B cell (primary cell): ENCODE measurements around the gene IPCEF1. TPM values are rescaled to one million over a fixed set of nuclear protein-coding genes. Genes with fewer than 3 reads are reported as not detected.
"Not testable (repeated sequence)": the region's sequence is repeated elsewhere in the genome, so short reads cannot be mapped to it uniquely, and the experiment has no call there.

Source experiments
- ATAC-seq: fragments of 200-7000 bp; cut with Tn5 transposase; one replicate; pipeline ENCODE4 v1.10.0; 2021; ENCODE audit warnings: low read depth, mild to moderate bottlenecking, moderate number of reproducible peaks, moderate library complexity
- CTCF ChIA-PET: fragments of 350-600 bp; sonication (Branson Sonifier 250); formaldehyde crosslinking; loops from one replicate; lab custom pipeline; 2021; ENCODE audit warnings: antibody characterized with exemption, inconsistent platforms; lab: Charles Lee
- POLR2A ChIA-PET: fragments of 350-600 bp; sonication (Branson Sonifier 250); formaldehyde crosslinking; loops from one replicate; lab custom pipeline; 2021; ENCODE audit warnings: antibody characterized with exemption; lab: Charles Lee
- DNase-seq: peaks from one replicate; pipeline ENCODE4 v3.0.0; 2013
- H2AFZ ChIP-seq: 2 replicates; pipeline ENCODE4 v1.6.1; 2012; ENCODE audit warnings: mild to moderate bottlenecking, low read depth, low read length; ENCODE audit not compliant: insufficient read depth, poor library complexity, severe bottlenecking
- H3K27ac ChIP-seq, 2 donors: 1 replicate in 1 of 2; 2 replicates in 1 of 2; pipeline ENCODE4 v1.5.1; 2012 to 2013; ENCODE audit warnings: low read length in 2 of 2, mild to moderate bottlenecking in 2 of 2, moderate library complexity in 1 of 2
- H3K27me3 ChIP-seq, 4 experiments: fragments of 200-600 bp in 1 of 4; sonication (generic) in 1 of 4; replicated peaks in 1 of 4; 1 replicate in 2 of 4; 2 replicates in 2 of 4; pipeline versions ENCODE4 v1.6.1 to v1.7.0; 2013 to 2016; ENCODE audit warnings: low read length in 3 of 4, mild to moderate bottlenecking in 2 of 4, mixed read lengths in 1 of 4, moderate library complexity in 1 of 4; ENCODE audit not compliant: insufficient read depth in 4 of 4, control insufficient read depth in 3 of 4; ENCODE audit errors: control extremely low read depth in 1 of 4
- H3K36me3 ChIP-seq, 2 experiments: replicated peaks in 1 of 2; 1 replicate in 1 of 2; 2 replicates in 1 of 2; pipeline versions ENCODE4 v1.6.1 to v1.7.1; 2013; ENCODE audit warnings: low read length in 1 of 2; ENCODE audit not compliant: insufficient read depth in 2 of 2, control insufficient read depth in 1 of 2; ENCODE audit errors: control extremely low read depth in 1 of 2, extremely low read depth in 1 of 2
- H3K4me1 ChIP-seq, 2 donors: fragments of 200-600 bp in 1 of 2; sonication (generic) in 1 of 2; 1 replicate in 1 of 2; 2 replicates in 1 of 2; pipeline versions ENCODE4 v1.5.1 to v1.6.1; 2013 to 2017; ENCODE audit warnings: low read length in 2 of 2; ENCODE audit not compliant: control insufficient read depth in 2 of 2, insufficient read depth in 2 of 2
- H3K4me2 ChIP-seq: replicated peaks from 2 replicates; pipeline ENCODE3; 2012; ENCODE audit warnings: mild to moderate bottlenecking, low read depth, low read length; ENCODE audit not compliant: poor library complexity, severe bottlenecking
- H3K4me3 ChIP-seq, 5 experiments: fragments of 200-600 bp in 1 of 5; sonication (generic) in 1 of 5; 1 replicate in 3 of 5; 2 replicates in 2 of 5; pipeline versions ENCODE4 v1.5.1 to v1.7.0; 2011 to 2016; ENCODE audit warnings: low read length in 4 of 5, mild to moderate bottlenecking in 4 of 5, low read depth in 2 of 5, control low read depth in 1 of 5, moderate library complexity in 1 of 5; ENCODE audit not compliant: insufficient read depth in 1 of 5; ENCODE audit errors: control extremely low read depth in 1 of 5, extremely low read depth in 1 of 5
- H3K79me2 ChIP-seq: fragments of 200-600 bp; sonication (generic); one replicate; pipeline ENCODE4 v1.6.0; 2016; ENCODE audit warnings: low read length; ENCODE audit not compliant: control insufficient read depth, insufficient read depth
- H3K9ac ChIP-seq: fragments of 200-600 bp; sonication (generic); 2 replicates; pipeline ENCODE4 v1.6.1; 2017; ENCODE audit warnings: mild to moderate bottlenecking, low read length, moderate library complexity
- H3K9me3 ChIP-seq, 3 donors: one replicate each; pipeline versions ENCODE4 v1.6.1 to v1.7.1; 2013; ENCODE audit warnings: low read length in 2 of 3; ENCODE audit not compliant: control insufficient read depth in 2 of 3, insufficient read depth in 1 of 3; ENCODE audit errors: control extremely low read depth in 1 of 3
- H4K20me1 ChIP-seq: 2 replicates; pipeline ENCODE4 v1.6.0; 2012; ENCODE audit warnings: mild to moderate bottlenecking, low read length; ENCODE audit not compliant: insufficient read depth, control insufficient read depth, poor library complexity, severe bottlenecking
- H3K27ac Mint-ChIP-seq: one replicate; pipeline ENCODE4 v1.8.0; 2021; ENCODE audit warnings: mixed read lengths
- H3K27me3 Mint-ChIP-seq: one replicate; pipeline ENCODE4 v1.8.0; 2021; ENCODE audit warnings: mixed read lengths
- H3K4me1 Mint-ChIP-seq: one replicate; pipeline ENCODE4 v1.8.0; 2021; ENCODE audit warnings: mixed read lengths
- H3K4me3 Mint-ChIP-seq: one replicate; pipeline ENCODE4 v1.8.0; 2021; ENCODE audit warnings: mixed read lengths
- H3K9me3 Mint-ChIP-seq: one replicate; pipeline ENCODE4 v1.8.0; 2022; ENCODE audit warnings: mixed read lengths; ENCODE audit not compliant: insufficient read depth
- EZH2 ChIP-seq: IDR thresholded peaks from 2 replicates; pipeline ENCODE4 v1.6.1; 2012; ENCODE audit warnings: borderline replicate concordance, low read depth, mild to moderate bottlenecking, moderate library complexity, low read length; ENCODE audit not compliant: insufficient read depth, poor library complexity, severe bottlenecking
- WGBS: methylation state at CpG from one replicate; pipeline ENCODE4 v1.1.5; 2013; ENCODE audit warnings: missing lambda C conversion rate; ENCODE audit not compliant: insufficient coverage; 5-methylcytosine and 5-hydroxymethylcytosine counted together
- intact Hi-C: fragments of 100-400 bp; cut with micrococcal nuclease; formaldehyde crosslinking; loops from one replicate; pipeline ENCODE4 v1.10.0; 2022
- polyA plus RNA-seq: library from polyadenylated mRNA; depleted of rRNA; stranded (reverse); fragments of >200 nt; gene quantifications from 2 replicates; pipeline ENCODE4 v1.2.3, GENCODE V29; 2012
- total RNA-seq, 2 donors: library from RNA; stranded (reverse); fragments of 120-200 nt in 1 of 2; gene quantifications; 1 replicate in 1 of 2; 2 replicates in 1 of 2; pipeline versions ENCODE4 v1.2.3 to v1.2.4, GENCODE V29; 2013 to 2022
- TF ChIP-seq, protein P1 (sequence below): fragments of 200-600 bp; IDR thresholded peaks from one replicate; pipeline ENCODE4 v1.8.0; 2022; ENCODE audit warnings: antibody characterized with exemption, mild to moderate bottlenecking

IPCEF1 gene
- total and polyA plus RNA-seq, 2 donors (not counting 1 experiment from before 2014, with no cell fraction given): 0.22 to 0.94 TPM

DNA sequence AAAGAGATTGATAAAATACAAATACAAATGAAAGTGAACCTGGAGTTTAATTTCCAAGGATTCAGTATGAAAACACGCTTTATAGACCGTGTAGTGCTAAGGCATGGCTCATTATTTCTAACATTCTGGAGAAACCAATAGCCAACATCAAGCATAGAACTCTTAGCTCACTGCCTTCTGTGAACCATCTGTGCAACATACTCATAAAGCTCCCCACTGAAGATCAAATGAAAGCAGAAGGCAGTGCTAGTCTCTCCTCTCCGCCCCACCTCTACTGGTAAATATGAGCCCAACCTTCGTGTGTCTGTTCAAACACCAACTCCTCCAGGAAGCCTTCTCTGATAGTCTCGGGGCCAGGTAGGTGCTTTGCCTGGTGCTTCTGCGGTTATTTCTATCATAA is 153.6 kb downstream of the IPCEF1 start:
- Mint-ChIP-seq H3K27ac (no peak overlapping the region), H3K4me1 (no peaks in the 10 kb centered on the region), H3K4me3 (no peak overlapping the region), H3K9me3 (no peaks in the 10 kb centered on the region), H3K27me3 (peaks cover 2% of the 10 kb centered on the region)
- WGBS: 83% methylated on average over 3 of the region's 6 CpGs
- no peak for ATAC-seq
- TF ChIP-seq, protein P1, sequence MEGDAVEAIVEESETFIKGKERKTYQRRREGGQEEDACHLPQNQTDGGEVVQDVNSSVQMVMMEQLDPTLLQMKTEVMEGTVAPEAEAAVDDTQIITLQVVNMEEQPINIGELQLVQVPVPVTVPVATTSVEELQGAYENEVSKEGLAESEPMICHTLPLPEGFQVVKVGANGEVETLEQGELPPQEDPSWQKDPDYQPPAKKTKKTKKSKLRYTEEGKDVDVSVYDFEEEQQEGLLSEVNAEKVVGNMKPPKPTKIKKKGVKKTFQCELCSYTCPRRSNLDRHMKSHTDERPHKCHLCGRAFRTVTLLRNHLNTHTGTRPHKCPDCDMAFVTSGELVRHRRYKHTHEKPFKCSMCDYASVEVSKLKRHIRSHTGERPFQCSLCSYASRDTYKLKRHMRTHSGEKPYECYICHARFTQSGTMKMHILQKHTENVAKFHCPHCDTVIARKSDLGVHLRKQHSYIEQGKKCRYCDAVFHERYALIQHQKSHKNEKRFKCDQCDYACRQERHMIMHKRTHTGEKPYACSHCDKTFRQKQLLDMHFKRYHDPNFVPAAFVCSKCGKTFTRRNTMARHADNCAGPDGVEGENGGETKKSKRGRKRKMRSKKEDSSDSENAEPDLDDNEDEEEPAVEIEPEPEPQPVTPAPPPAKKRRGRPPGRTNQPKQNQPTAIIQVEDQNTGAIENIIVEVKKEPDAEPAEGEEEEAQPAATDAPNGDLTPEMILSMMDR: no peak
- no peak for TF ChIP-seq EZH2
- CTCF ChIA-PET: interaction anchor here (1.1 kb wide), 1 partner anchor 74 kb away, joined by 3 read pairs; no protein-coding TSS in a partner anchor
- no peaks in the 10 kb centered on the region for H3K9me3 ChIP-seq
- POLR2A ChIA-PET: no interaction called here
- no peak overlapping the region for H3K9ac ChIP-seq
- H4K20me1 ChIP-seq: no peaks in the 10 kb centered on the region
- no peaks in the 10 kb centered on the region for H3K4me1 ChIP-seq
- no peaks in the 10 kb centered on the region for H3K36me3 ChIP-seq
- DNase-seq: no peak
- no peak overlapping the region for H3K27ac ChIP-seq
- H3K4me2 ChIP-seq: no peak overlapping the region
- intact Hi-C loops: no loop called here
- H2AFZ ChIP-seq: no peak overlapping the region
- H3K27me3 ChIP-seq: no peaks in the 10 kb centered on the region
- no peaks in the 10 kb centered on the region for H3K79me2 ChIP-seq
- no peak overlapping the region for H3K4me3 ChIP-seq

DNA sequence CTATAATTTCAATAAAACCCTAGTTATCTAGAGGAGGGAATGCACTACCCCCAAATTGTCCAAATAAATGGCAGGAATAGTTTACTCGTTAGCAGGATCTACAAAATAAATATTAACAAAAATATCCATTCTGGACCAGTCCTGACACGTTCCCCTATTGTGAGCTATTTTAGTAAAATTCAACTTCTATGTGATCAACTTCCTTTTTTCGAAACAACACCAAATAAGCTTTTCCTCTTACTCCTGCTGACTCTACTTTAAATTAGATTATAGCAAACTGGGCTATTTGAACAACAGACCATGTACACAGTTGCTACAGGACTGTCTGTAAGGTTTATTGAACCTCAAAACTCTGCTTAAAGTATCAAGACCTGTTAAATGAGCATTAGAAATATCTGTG is 154.3 kb downstream of the IPCEF1 start:
- no peak overlapping the region for H3K9ac ChIP-seq
- no peak overlapping the region for H2AFZ ChIP-seq
- intact Hi-C loops: no loop called here
- H3K27me3 Mint-ChIP-seq: peaks cover 2% of the 10 kb centered on the region
- TF ChIP-seq, protein P1: no peak
- no peak for TF ChIP-seq EZH2
- no peak overlapping the region for H3K4me2 ChIP-seq
- no peaks in the 10 kb centered on the region for H3K9me3 Mint-ChIP-seq
- no peaks in the 10 kb centered on the region for H3K79me2 ChIP-seq
- H3K4me1 ChIP-seq: no peaks in the 10 kb centered on the region
- no peaks in the 10 kb centered on the region for H3K4me1 Mint-ChIP-seq
- no peak overlapping the region for H3K27ac Mint-ChIP-seq
- H3K4me3 ChIP-seq: no peak overlapping the region
- no peaks in the 10 kb centered on the region for H3K36me3 ChIP-seq
- WGBS: no CpG with 5 or more reads among the region's 3 CpGs
- no peak for ATAC-seq
- H3K4me3 Mint-ChIP-seq: no peak overlapping the region
- H4K20me1 ChIP-seq: no peaks in the 10 kb centered on the region
- DNase-seq: no peak
- H3K9me3 ChIP-seq: no peaks in the 10 kb centered on the region
- H3K27ac ChIP-seq: no peak overlapping the region
- H3K27me3 ChIP-seq: no peaks in the 10 kb centered on the region
- CTCF ChIA-PET: interaction anchor here (1.1 kb wide), 1 partner anchor 75 kb away, joined by 3 read pairs; no protein-coding TSS in a partner anchor
- POLR2A ChIA-PET: no interaction called here

DNA sequence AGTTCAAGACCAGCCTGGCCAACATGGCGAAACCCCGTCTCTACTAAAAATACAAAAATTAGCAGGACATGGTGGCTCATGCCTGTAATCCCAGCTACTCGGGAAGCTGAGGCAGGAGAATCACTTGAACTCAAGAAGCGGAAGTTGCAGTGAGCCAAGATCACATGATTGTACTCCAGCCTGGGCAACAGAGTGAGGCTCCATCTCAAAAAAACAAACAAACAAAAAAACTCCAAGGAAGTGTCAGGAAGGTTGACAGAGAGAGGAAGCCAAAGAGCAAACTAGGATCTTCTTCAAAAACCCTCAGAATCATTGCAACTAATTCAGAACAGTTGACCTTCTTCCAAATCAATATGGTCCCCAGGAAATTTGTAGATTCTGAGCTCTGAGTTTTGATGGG is 154.9 kb downstream of the IPCEF1 start:
- POLR2A ChIA-PET, H3K4me3 ChIP-seq, H3K9ac ChIP-seq, H3K79me2 ChIP-seq, H3K4me1 ChIP-seq, H3K9me3 ChIP-seq, H3K36me3 ChIP-seq, H3K4me1 Mint-ChIP-seq, H3K4me3 Mint-ChIP-seq, H3K27me3 Mint-ChIP-seq, H4K20me1 ChIP-seq, H3K27ac ChIP-seq, H3K9me3 Mint-ChIP-seq, CTCF ChIA-PET, ATAC-seq, H3K27ac Mint-ChIP-seq, H2AFZ ChIP-seq, H3K4me2 ChIP-seq, intact Hi-C loops, H3K27me3 ChIP-seq, DNase-seq: not testable (repeated sequence)
- WGBS: 96% methylated on average over 4 of the region's 4 CpGs
